ENCODE measurements around the gene OSGIN1. TPM values are rescaled to one million over a fixed set of nuclear protein-coding genes. Genes with fewer than 3 reads are reported as not detected.
A peak's percentile ranks its signal among the peaks of the same experiment; 100 is the strongest.

Gene OSGIN1
- total and polyA plus RNA-seq, 12 donors, result 3.2 to 14.5 (median 5.5) TPM

- H3K36me3 ChIP-seq, result no peaks in the 10 kb centered on the region
- TF ChIP-seq CTCF (IDR thresholded peaks at IDR 0.05), result no peak
- no peak overlapping the region for H3K27ac ChIP-seq
- H3K9me3 ChIP-seq, result peaks cover 0 to 10% (median 0%) of the 10 kb centered on the region in 11 donors
- DNase-seq (no peak), ATAC-seq (no peak)
- peaks cover 0 to 24% (median 0%) of the 10 kb centered on the region in 7 donors for H3K27me3 ChIP-seq
- intact Hi-C loops (cut with DNase I), result no loop called here
- peaks cover 0 to 21% (median 8%) of the 10 kb centered on the region in 9 donors for H3K4me1 ChIP-seq
- WGBS, 2 donors, result 88 to 89% methylated on average over 11 of the region's 11 CpGs
- H3K4me3 ChIP-seq, result no peak overlapping the region
Measured at GRCh38 chr16:83990492-83990891, 37.5 kb downstream of the OSGIN1 start.

GRCh38 chr16:83992624-83993023 is 39.6 kb downstream of the OSGIN1 start:
- H3K9me3 ChIP-seq, result peaks cover 0 to 2% (median 0%) of the 10 kb centered on the region in 11 donors
- DNase-seq (peak in 1 of 2 donors; percentile 70), ATAC-seq (peak in 7 of 8 donors; percentile 39 to 85 (median 66))
- intact Hi-C loops (cut with DNase I), result no loop called here
- peak overlapping the region in 1 of 10 donors; percentile 15 for H3K27ac ChIP-seq
- 30 to 37% methylated on average over 6 of the region's 6 CpGs for WGBS, 2 donors
- no peak for TF ChIP-seq CTCF (IDR thresholded peaks at IDR 0.05)
- no peak overlapping the region for H3K4me3 ChIP-seq
- no peaks in the 10 kb centered on the region for H3K36me3 ChIP-seq
- peaks cover 0 to 27% (median 10%) of the 10 kb centered on the region in 9 donors for H3K4me1 ChIP-seq
- peaks cover 0 to 35% (median 5%) of the 10 kb centered on the region in 7 donors for H3K27me3 ChIP-seq

GRCh38 chr16:83994087-83994486 is 41.0 kb downstream of the OSGIN1 start:
- ATAC-seq (peak in 2 of 8 donors; percentile 4 to 33), DNase-seq (no peak)
- Histone ChIP-seq H3K4me3 (no peak overlapping the region), H3K4me1 (peaks cover 0 to 27% (median 10%) of the 10 kb centered on the region in 9 donors), H3K27me3 (peaks cover 0 to 28% (median 6%) of the 10 kb centered on the region in 7 donors), H3K27ac (peak overlapping the region in 1 of 10 donors; percentile 72), H3K9me3 (no peaks in the 10 kb centered on the region), H3K36me3 (no peaks in the 10 kb centered on the region)
- intact Hi-C loops (cut with DNase I), result no loop called here
- TF ChIP-seq CTCF (IDR thresholded peaks at IDR 0.05), result no peak
- WGBS, 2 donors, result 90 to 93% methylated on average over 8 of the region's 8 CpGs

- Histone ChIP-seq H3K9me3 (no peaks in the 10 kb centered on the region), H3K4me1 (peaks cover 0 to 27% (median 10%) of the 10 kb centered on the region in 9 donors), H3K4me3 (no peak overlapping the region), H3K36me3 (no peaks in the 10 kb centered on the region), H3K27ac (peak overlapping the region in 1 of 10 donors; percentile 72), H3K27me3 (peaks cover 0 to 25% (median 11%) of the 10 kb centered on the region in 7 donors)
- no peak for ATAC-seq
- DNase-seq, result no peak
- intact Hi-C loops (cut with DNase I), result no loop called here
- TF ChIP-seq CTCF (IDR thresholded peaks at IDR 0.05), result no peak
- 76 to 81% methylated on average over 13 of the region's 13 CpGs for WGBS, 2 donors
Measured at GRCh38 chr16:83994703-83995102, 41.7 kb downstream of the OSGIN1 start.

Measured in heart right ventricle (tissue), 16 donors.